WI38 (cell line): Measurements from ENCODE around the gene ORMDL1.

ENCODE experiments used
- H3K4me3 ChIP-seq: 2 replicates; pipeline ENCODE4 v1.5.1; 2011; ENCODE audit warnings: low read depth, mild to moderate bottlenecking, control low read depth, low read length
- CTCF ChIP-seq: IDR thresholded peaks from 2 replicates; pipeline ENCODE4 v1.5.1; 2012; ENCODE audit warnings: low read depth, mild to moderate bottlenecking, control low read depth, low read length

The ORMDL1 gene

GRCh38 chr2:189797902-189798301 lies 13.8 kb upstream of the ORMDL1 start:
- H3K4me3 ChIP-seq, result no peak overlapping the region
- TF ChIP-seq CTCF, result no peak

GRCh38 chr2:189794310-189794709 lies 10.2 kb upstream of the ORMDL1 start:
- no peak overlapping the region for H3K4me3 ChIP-seq
- TF ChIP-seq CTCF, result no peak

GRCh38 chr2:189791338-189792042 lies 7.4 kb upstream of the ORMDL1 start:
- no peak for TF ChIP-seq CTCF
- H3K4me3 ChIP-seq, result no peak overlapping the region

- TF ChIP-seq CTCF, result no peak
- peak overlapping the region; percentile 77 for H3K4me3 ChIP-seq
These were observed 650 bp downstream of the ORMDL1 start for GRCh38 chr2:189783451-189783926.

- no peak for TF ChIP-seq CTCF
These were observed 1.9 kb downstream of the ORMDL1 start for GRCh38 chr2:189782221-189782671.

GRCh38 chr2:189772212-189772611 lies 11.9 kb downstream of the ORMDL1 start:
- no peak overlapping the region for H3K4me3 ChIP-seq
- no peak for TF ChIP-seq CTCF

More at GRCh38 chr2:189782221-189782671, 1.9 kb downstream of the ORMDL1 start:
- peak overlapping the region; percentile 7; the same call in 1 of the 2 replicates for H3K4me3 ChIP-seq

- no peak for TF ChIP-seq CTCF
- no peak overlapping the region for H3K4me3 ChIP-seq
These were observed 13.4 kb downstream of the ORMDL1 start for GRCh38 chr2:189770590-189771322.
